HepG2 (cell line): ENCODE results near the gene TTC31. TPM values are rescaled to one million over a fixed set of nuclear protein-coding genes. Genes with fewer than 3 reads are reported as not detected.

Source experiments
- ASH2L ChIP-seq: fragments of 300-600, 200-600 bp; sonication (generic); IDR thresholded peaks from 2 replicates; pipeline ENCODE4 v1.7.0; 2017; ENCODE audit warnings: low read depth, mild to moderate bottlenecking, moderate library complexity, mixed read lengths, low read length; ENCODE audit not compliant: insufficient read length
- ATF4 ChIP-seq, 2 experiments: fragments of 450-650 bp in 1 of 2; sonication (generic) in 1 of 2; formaldehyde crosslinking; IDR thresholded peaks; 2 replicates each; pipeline versions ENCODE4 v1.5.0 to v1.8.0; 2020 to 2022; ENCODE audit warnings: mild to moderate bottlenecking in 1 of 2, missing genetic modification reagents in 1 of 2
- BHLHE40 ChIP-seq: IDR thresholded peaks from 2 replicates; pipeline ENCODE4 v1.6.1; 2011; ENCODE audit warnings: low read length, improper control_type of control experiment
- CAMTA2 ChIP-seq: sonication (generic); formaldehyde crosslinking; IDR thresholded peaks from 2 replicates; pipeline ENCODE4 v1.4.0; 2020; ENCODE audit warnings: mild to moderate bottlenecking, missing genetic modification reagents, borderline replicate concordance
- CHD4 ChIP-seq: fragments of 200-600 bp; sonication (generic); IDR thresholded peaks from 2 replicates; pipeline ENCODE4 v1.7.0; 2017; ENCODE audit warnings: mild to moderate bottlenecking, low read length, borderline replicate concordance
- E2F1 ChIP-seq: sonication (generic); formaldehyde crosslinking; IDR thresholded peaks from 2 replicates; pipeline ENCODE4 v1.5.0; 2020; ENCODE audit warnings: missing genetic modification reagents
- IRF2 ChIP-seq: IDR thresholded peaks from 2 replicates; pipeline ENCODE4 v1.6.1; 2018; ENCODE audit warnings: missing genetic modification reagents, missing compliant biosample characterization
- KMT2A ChIP-seq: sonication (generic); formaldehyde crosslinking; IDR thresholded peaks from 2 replicates; pipeline ENCODE4 v1.4.0; 2020; ENCODE audit warnings: missing genetic modification reagents
- MED13 ChIP-seq: sonication (generic); formaldehyde crosslinking; IDR thresholded peaks from 2 replicates; pipeline ENCODE4 v1.5.0; 2020; ENCODE audit warnings: missing genetic modification reagents
- MEIS2 ChIP-seq: sonication (generic); formaldehyde crosslinking; IDR thresholded peaks from 2 replicates; pipeline ENCODE4 v1.9.0; 2021; ENCODE audit warnings: mild to moderate bottlenecking, missing genetic modification reagents
- POGK ChIP-seq: sonication (generic); formaldehyde crosslinking; conservative IDR thresholded peaks from 2 replicates; pipeline ENCODE4 v1.8.0; 2022; ENCODE audit warnings: mild to moderate bottlenecking, moderate library complexity, missing genetic modification reagents
- RFX3 ChIP-seq: IDR thresholded peaks from 2 replicates; pipeline ENCODE4 v1.6.1; 2016; ENCODE audit warnings: missing biosample characterization, missing genetic modification reagents
- SNAI1 ChIP-seq: sonication (generic); formaldehyde crosslinking; IDR thresholded peaks from 2 replicates; pipeline ENCODE4 v1.5.0; 2020; ENCODE audit warnings: mild to moderate bottlenecking, missing genetic modification reagents, borderline replicate concordance
- SOX13 ChIP-seq, 3 experiments: fragments of 450-650 bp in 1 of 3; sonication (generic) in 1 of 3; formaldehyde crosslinking in 1 of 3; IDR thresholded peaks in 2 of 3; conservative IDR thresholded peaks in 1 of 3; 2 replicates each; pipeline versions ENCODE4 v1.5.0 to v1.6.1; 2016 to 2020; ENCODE audit warnings: antibody characterized with exemption in 1 of 3, mild to moderate bottlenecking in 1 of 3, missing compliant biosample characterization in 1 of 3, missing genetic modification reagents in 1 of 3, moderate library complexity in 1 of 3
- U2AF2 ChIP-seq: fragments of 200-400 bp; formaldehyde crosslinking; IDR thresholded peaks from 2 replicates; pipeline ENCODE4 v1.6.1; 2017; ENCODE audit warnings: low read depth, mild to moderate bottlenecking, low read length
- YY1 ChIP-seq: IDR thresholded peaks from 2 replicates; pipeline ENCODE4 v1.6.1; 2011; ENCODE audit warnings: low read length, low read depth, moderate library complexity, mild to moderate bottlenecking; ENCODE audit not compliant: insufficient read depth, insufficient replicate concordance
- ZBTB33 ChIP-seq: sonication (generic); formaldehyde crosslinking; IDR thresholded peaks from 2 replicates; pipeline ENCODE4 v1.4.0; 2020; ENCODE audit warnings: missing genetic modification reagents
- ZFP90 ChIP-seq: sonication (generic); formaldehyde crosslinking; IDR thresholded peaks from 2 replicates; pipeline ENCODE4 v1.8.0; 2022; ENCODE audit warnings: missing genetic modification reagents, mild to moderate bottlenecking, inconsistent platforms, borderline replicate concordance
- ZMAT3 ChIP-seq: sonication (generic); formaldehyde crosslinking; conservative IDR thresholded peaks from 2 replicates; pipeline ENCODE4 v1.7.0; 2021; ENCODE audit warnings: missing genetic modification reagents
- ZMYM4 ChIP-seq: sonication (generic); formaldehyde crosslinking; IDR thresholded peaks from 2 replicates; pipeline ENCODE4 v1.8.1; 2023; ENCODE audit warnings: mild to moderate bottlenecking, missing genetic modification reagents
- ZNF329 ChIP-seq: sonication (generic); formaldehyde crosslinking; IDR thresholded peaks from 2 replicates; pipeline ENCODE4 v1.9.0; 2021; ENCODE audit warnings: low read depth, mild to moderate bottlenecking, missing genetic modification reagents
- ZNF737 ChIP-seq: sonication (generic); formaldehyde crosslinking; IDR thresholded peaks from 2 replicates; pipeline ENCODE4 v1.5.0; 2020; ENCODE audit warnings: missing genetic modification reagents, mild to moderate bottlenecking, borderline replicate concordance
- polyA plus RNA-seq, 8 experiments: library from polyadenylated mRNA; depleted of rRNA in 3 of 8; stranded (reverse) in 7 of 8; unstranded in 1 of 8; fragments of >200 nt; fragmentation: Illumina TruSeq in 4 of 8; extraction: Trizol in 4 of 8; gene quantifications; 2 replicates each; pipeline versions ENCODE4 v1.2.1 to v1.2.3, GENCODE V29; 2011 to 2016; ENCODE audit warnings: low read depth in 4 of 8, missing spikeins in 1 of 8, mixed read lengths in 1 of 8; ENCODE audit not compliant: insufficient read depth in 1 of 8
- total RNA-seq, 5 experiments: library from RNA; depleted of rRNA; stranded (reverse); fragments of >200 nt; fragmentation: Illumina TruSeq; extraction: Trizol; gene quantifications; 2 replicates each; pipeline ENCODE4 v1.2.3, GENCODE V29; 2016; ENCODE audit warnings: low read depth in 1 of 5

The TTC31 gene
- total and polyA plus RNA-seq, 2 of the 13 experiments (the other 11 are each of a cell fraction or from before 2014, with no cell fraction given): 28.3 to 39.5 TPM

GRCh38 chr2:74472086-74472944 is 10.6 kb upstream of the TTC31 start, which contains the start of gene MRPL53 (continued):
- TF ChIP-seq ZFP90 (CRISPR knock-in tag) (peak; percentile 95), CAMTA2 (no peak; the same call in 1 of the 2 replicates), ZNF329 (peak; percentile 82), RFX3 (CRISPR knock-in tag) (peak; percentile 57), BHLHE40 (no peak), ZBTB33 (CRISPR knock-in tag) (no peak), U2AF2 (no peak; the same call in 1 of the 2 replicates), SNAI1 (CRISPR knock-in tag) (peak; percentile 22; the same call in 1 of the 2 replicates), ZNF737 (CRISPR knock-in tag) (peak; percentile 95), MED13 (CRISPR knock-in tag) (no peak), SOX13 (IDR thresholded peaks at IDR 0.05) (0 out of 2 replicates have a peak, but pooled peaks have one; percentile 46), SOX13 (CRISPR knock-in tag; conservative IDR thresholded peaks at IDR 0.05 in 1 of 2, IDR thresholded peaks at IDR 0.05 in 1 of 2) (peak; percentile 68 to 71; a peak in 3 of 4 replicates), ZMAT3 (CRISPR knock-in tag) (peak; percentile 82), MEIS2 (CRISPR knock-in tag) (peak; percentile 96), YY1 (peak; percentile 96), CHD4 (peak; percentile 37; the same call in 1 of the 2 replicates), ASH2L (peak; percentile 99), ZMYM4 (peak; percentile 92), ATF4 (CRISPR knock-in tag; IDR thresholded peaks at IDR 0.05) (peak in 1 of 2 experiments; percentile 84; a peak in 2 of 4 replicates), POGK (CRISPR knock-in tag) (peak; percentile 93), KMT2A (CRISPR knock-in tag) (peak; percentile 99), E2F1 (0 out of 2 replicates have a peak, but pooled peaks have one; percentile 66), IRF2 (CRISPR knock-in tag) (peak; percentile 97)
